H1 (cell line): ENCODE data around the gene MYADM. TPM values are rescaled to one million over a fixed set of nuclear protein-coding genes. Genes with fewer than 3 reads are reported as not detected.

ENCODE experiments used
- ASH2L ChIP-seq: fragments of 200-600, 300-600 bp; sonication (generic); IDR thresholded peaks from one replicate; pipeline ENCODE4 v1.7.1; 2017; ENCODE audit warnings: low read length
- BCL11A ChIP-seq, 2 experiments: IDR thresholded peaks; one replicate each; pipeline ENCODE4 v1.6.1; 2011; ENCODE audit warnings: low read depth in 2 of 2, low read length in 2 of 2, mild to moderate bottlenecking in 2 of 2
- KDM4A ChIP-seq: IDR thresholded peaks from one replicate; pipeline ENCODE4 v1.7.1; 2012; ENCODE audit warnings: low read depth, mild to moderate bottlenecking, moderate library complexity, low read length, inconsistent platforms; ENCODE audit not compliant: severe bottlenecking
- POLR2A ChIP-seq, 2 experiments: IDR thresholded peaks; 1 replicate in 1 of 2; 2 replicates in 1 of 2; pipeline ENCODE4 v1.6.1; 2011; ENCODE audit warnings: low read depth in 2 of 2, low read length in 2 of 2, mild to moderate bottlenecking in 2 of 2; ENCODE audit errors: control extremely low read depth in 1 of 2
- POLR2AphosphoS5 ChIP-seq: IDR thresholded peaks from 2 replicates; pipeline ENCODE4 v1.6.1; 2011; ENCODE audit warnings: low read depth, low read length
- SP4 ChIP-seq: IDR thresholded peaks from 2 replicates; pipeline ENCODE4 v1.6.1; 2012; ENCODE audit warnings: low read length, inconsistent platforms
- SRF ChIP-seq: IDR thresholded peaks from 2 replicates; pipeline ENCODE4 v1.6.1; 2011; ENCODE audit warnings: mild to moderate bottlenecking, low read depth, low read length, moderate library complexity
- TAF1 ChIP-seq: IDR thresholded peaks from 2 replicates; pipeline ENCODE4 v1.6.1; 2011; ENCODE audit warnings: mild to moderate bottlenecking, low read depth, low read length
- TAF7 ChIP-seq: optimal IDR thresholded peaks from 2 replicates; pipeline ENCODE3; 2011; ENCODE audit warnings: low read depth, mild to moderate bottlenecking, inconsistent platforms, low read length, moderate library complexity, borderline replicate concordance
- TCF12 ChIP-seq: IDR thresholded peaks from 2 replicates; pipeline ENCODE4 v1.6.1; 2011; ENCODE audit warnings: low read depth, mild to moderate bottlenecking, low read length
- YY1 ChIP-seq: IDR thresholded peaks from 2 replicates; pipeline ENCODE4 v1.6.1; 2011; ENCODE audit warnings: low read depth, mild to moderate bottlenecking, low read length
- ZNF274 ChIP-seq: IDR thresholded peaks from 2 replicates; pipeline ENCODE4 v1.7.0; 2012; ENCODE audit warnings: low read length, borderline replicate concordance; ENCODE audit errors: extremely low read depth
- polyA plus RNA-seq, 7 experiments: library from polyadenylated mRNA; depleted of rRNA in 3 of 7; stranded (reverse) in 5 of 7; unstranded in 2 of 7; fragments of >200 nt in 5 of 7; fragments of 200-250 nt in 2 of 7; gene quantifications; 1 replicate in 5 of 7; 2 replicates in 1 of 7; 4 replicates in 1 of 7; pipeline versions ENCODE4 v1.2.1 to v1.2.3, GENCODE V29; 2011 to 2013; ENCODE audit warnings: missing spikeins in 2 of 7, mixed read lengths in 2 of 7
- total RNA-seq: library from RNA; stranded (reverse); fragmentation: NEBNext Ultra II Directional; extraction: Animal tissue kit (Norgen Biotek cat#: 25700); gene quantifications from 2 replicates; pipeline ENCODE4 v1.2.1, GENCODE V29; 2021
- TF ChIP-seq, protein P1 (sequence below): IDR thresholded peaks from 2 replicates; pipeline ENCODE4 v1.6.1; 2012; ENCODE audit warnings: inconsistent platforms

Gene MYADM
- total and polyA plus RNA-seq, 2 of the 8 experiments (the other 6 are each of a cell fraction or from before 2014, with no cell fraction given), result 70.1 to 74.2 TPM

DNA sequence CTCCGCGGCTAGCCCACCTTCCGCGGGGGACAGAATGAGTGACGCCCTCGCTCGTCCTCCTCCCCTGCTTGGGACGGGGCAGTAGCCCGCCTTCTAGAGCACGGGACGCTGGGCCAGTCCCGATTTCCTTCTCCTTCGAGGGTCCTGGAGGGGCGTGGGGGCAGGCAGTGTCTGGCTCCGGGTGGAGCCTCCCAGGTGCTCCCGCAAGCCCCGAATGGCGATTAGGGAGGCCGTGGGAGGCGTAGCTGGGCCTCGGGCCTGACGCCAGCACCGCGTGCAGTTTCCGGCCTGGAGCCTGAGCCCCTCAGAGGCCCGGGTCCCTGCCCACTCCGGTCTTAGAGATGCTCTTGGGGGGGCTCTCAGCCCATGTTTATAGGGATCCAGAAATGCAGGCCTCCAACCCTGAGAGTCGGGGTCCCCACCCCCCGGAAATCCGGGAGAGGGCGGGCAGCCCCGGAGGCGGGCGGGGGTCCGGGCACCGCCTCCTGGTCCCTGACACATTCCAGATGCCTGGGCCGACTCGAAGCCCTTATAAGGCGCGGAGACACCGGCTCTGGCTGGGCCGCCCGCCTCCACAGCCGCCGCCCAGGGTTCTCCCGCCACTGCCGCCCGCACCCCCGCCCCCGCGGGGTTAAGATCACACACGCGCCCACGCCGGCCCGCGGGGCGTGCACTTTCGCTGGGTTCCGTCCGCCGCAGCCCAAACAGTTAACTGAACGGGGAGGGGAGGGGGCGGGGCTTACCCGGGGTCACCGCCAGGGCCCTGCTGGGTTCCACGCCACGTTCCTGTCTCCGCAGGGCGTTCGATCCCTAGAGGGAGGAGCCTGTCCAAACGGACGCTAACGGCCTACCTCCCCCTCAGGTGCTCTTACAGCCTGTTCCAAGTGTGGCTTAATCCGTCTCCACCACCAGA is 1.5 kb downstream of the MYADM start (continued):
- TF ChIP-seq KDM4A (no peak), TAF1 (peak; percentile 54; the same call in 1 of the 2 replicates), SRF (peak; percentile 96), SP4 (0 out of 2 replicates have a peak, but pooled peaks have one; percentile 9), TCF12 (peak; percentile 21; the same call in 1 of the 2 replicates), POLR2AphosphoS5 (peak; percentile 96), TAF7 (peak; percentile 56), YY1 (no peak), BCL11A (IDR thresholded peaks at IDR 0.05; ENCODE audit: low read depth in 2 of 2, low read length in 2 of 2) (no peak), ASH2L (no peak), POLR2A (IDR thresholded peaks at IDR 0.05; ENCODE audit: control extremely low read depth in 1 of 2, low read depth in 2 of 2, low read length in 2 of 2) (peak; percentile 82 to 93), ZNF274 (no peak)
- TF ChIP-seq, protein P1, sequence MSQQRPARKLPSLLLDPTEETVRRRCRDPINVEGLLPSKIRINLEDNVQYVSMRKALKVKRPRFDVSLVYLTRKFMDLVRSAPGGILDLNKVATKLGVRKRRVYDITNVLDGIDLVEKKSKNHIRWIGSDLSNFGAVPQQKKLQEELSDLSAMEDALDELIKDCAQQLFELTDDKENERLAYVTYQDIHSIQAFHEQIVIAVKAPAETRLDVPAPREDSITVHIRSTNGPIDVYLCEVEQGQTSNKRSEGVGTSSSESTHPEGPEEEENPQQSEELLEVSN, result no peak; the same call in 1 of the 2 replicates
